GM18861 (cell line): ENCODE results near the gene RPTOR.

Experiments
- ATAC-seq: cut with Tn5 transposase; IDR thresholded peaks from one replicate; pipeline ENCODE4 v1.9.1; 2021; ENCODE audit not compliant: unreplicated experiment

The RPTOR gene

GRCh38 chr17:80585890-80586845 lies 41.5 kb downstream of the RPTOR start:
- no peak for ATAC-seq

DNA sequence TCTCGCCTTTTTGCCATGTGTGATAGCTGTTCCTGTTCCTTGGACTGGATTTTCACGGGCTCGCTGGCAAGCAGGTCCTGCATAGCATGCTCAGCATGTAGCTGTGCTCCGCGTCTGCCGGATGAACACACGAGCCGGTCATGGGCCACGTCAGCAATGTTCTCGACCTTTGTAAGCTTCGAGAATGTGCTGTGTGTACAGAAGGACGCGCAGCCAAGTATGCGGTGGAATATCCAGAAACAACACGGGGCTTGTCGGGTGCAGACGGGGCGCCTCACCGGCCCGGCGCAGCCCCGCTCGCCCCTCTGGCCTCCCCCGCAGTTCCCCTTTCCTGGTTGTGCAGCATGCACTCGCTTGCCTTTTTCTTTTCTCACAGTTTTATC lies 42.2 kb downstream of the RPTOR start:
- ATAC-seq = no peak

DNA sequence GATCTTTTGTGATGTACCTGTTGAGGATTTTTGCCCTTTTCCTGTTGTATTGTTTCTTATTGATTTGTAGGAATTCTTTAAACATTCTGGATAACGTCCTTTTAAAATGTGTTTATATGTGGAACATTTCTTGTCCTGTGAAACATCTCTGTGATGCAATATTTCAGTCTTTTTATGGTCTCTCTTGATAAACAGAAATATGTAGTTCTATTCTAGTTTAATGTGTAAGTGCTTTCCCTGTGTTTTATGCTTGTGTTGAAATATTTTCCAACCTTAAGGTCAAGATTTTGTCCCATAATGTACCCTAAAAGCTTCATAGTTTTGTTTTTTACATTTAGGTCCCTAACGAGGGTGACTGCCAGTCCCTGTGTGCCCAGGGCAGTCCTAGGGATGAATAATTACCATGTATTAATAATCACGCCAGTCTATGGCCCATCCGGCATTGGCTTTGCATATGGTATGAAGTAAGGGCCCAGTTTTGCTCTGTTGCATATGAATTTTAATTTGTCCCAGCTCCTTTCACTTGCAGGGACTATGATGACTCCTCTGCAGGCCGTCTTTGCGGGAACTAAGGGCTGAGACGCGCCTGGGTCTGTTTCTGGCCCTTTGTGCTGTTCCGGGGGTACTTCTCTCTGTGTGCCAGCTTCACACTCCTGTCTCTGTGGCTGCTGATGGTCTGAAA lies 44.2 kb downstream of the RPTOR start:
- no peak for ATAC-seq

GRCh38 chr17:80591788-80592187 lies 47.1 kb downstream of the RPTOR start:
- no peak for ATAC-seq

DNA sequence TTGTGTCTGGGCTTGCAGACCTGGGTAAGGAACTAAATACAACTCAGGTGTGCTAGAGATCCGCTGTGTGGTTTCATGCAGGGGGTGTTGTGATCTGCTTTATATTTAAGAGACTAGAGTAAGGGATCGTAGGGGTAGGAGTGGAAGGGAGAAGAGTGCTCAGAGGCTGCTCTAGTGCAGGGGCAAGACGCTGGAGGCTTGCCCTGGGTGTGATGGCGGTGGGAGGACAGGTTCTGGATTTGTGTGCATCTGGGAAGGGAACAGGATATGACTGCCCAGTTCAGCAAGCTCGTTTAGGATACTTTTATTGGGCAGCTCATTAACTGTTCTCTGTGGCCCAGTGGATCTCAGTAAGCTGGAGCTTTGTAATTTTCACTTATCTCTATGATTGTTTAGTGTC lies 47.6 kb downstream of the RPTOR start:
- no peak for ATAC-seq

DNA sequence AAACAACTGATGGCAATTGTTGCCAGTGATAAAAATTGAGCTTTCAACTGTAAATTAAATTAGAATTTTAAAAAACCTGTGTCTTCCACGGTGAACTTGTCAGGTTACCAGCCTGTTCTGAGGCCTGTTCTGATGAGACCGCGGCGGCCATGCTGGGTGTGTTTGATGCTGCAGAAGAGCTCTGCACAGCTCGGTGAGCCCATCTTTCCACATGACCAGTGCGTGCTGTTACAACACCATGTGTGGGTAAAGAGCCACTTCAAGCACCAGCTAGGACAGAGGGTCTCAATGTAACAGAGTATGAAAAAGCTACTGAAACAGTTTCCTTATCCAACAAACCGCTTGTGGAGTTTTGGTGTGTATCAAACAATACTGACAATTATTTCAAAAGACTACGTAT lies 48.5 kb downstream of the RPTOR start:
- no peak for ATAC-seq

DNA sequence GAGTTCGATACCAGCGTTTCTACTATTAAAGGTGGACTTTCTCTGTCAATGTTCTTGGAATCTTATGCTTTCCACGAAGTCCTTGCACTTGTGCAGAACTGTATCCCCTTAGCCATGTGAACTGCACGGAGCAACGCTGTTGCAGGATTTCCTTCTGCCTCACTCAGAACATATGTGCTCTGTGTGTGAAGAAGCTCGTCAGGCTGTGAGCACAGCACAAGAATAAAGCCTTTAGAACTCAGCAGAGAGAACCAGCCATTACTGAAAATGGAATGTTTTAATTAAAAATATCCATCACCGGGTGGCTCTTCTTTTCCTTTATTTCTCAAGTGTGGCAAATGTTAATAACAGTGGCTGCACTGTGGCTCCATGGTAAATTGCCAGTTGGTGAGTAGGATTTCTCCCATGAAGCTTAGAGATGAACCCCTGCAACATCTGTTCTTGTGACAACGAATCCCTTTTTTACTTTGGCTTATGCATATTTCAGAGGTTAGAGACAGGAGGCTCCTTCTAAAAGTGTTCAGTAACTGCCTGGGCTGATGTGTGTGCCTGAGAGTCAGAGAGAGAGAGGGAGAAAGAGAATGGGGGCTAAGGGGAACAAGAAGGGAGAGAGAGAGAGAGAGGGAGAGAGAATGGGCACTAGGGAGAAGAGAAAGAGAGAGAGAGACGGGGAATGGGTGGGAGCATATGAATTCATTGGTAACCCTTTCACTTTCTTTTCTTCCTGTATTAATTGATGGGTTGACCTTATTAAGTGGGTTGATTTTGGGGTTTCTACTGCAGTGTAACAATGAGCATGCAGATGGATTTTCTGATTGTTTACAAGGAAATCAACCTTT lies 50.0 kb downstream of the RPTOR start:
- ATAC-seq = no peak

DNA sequence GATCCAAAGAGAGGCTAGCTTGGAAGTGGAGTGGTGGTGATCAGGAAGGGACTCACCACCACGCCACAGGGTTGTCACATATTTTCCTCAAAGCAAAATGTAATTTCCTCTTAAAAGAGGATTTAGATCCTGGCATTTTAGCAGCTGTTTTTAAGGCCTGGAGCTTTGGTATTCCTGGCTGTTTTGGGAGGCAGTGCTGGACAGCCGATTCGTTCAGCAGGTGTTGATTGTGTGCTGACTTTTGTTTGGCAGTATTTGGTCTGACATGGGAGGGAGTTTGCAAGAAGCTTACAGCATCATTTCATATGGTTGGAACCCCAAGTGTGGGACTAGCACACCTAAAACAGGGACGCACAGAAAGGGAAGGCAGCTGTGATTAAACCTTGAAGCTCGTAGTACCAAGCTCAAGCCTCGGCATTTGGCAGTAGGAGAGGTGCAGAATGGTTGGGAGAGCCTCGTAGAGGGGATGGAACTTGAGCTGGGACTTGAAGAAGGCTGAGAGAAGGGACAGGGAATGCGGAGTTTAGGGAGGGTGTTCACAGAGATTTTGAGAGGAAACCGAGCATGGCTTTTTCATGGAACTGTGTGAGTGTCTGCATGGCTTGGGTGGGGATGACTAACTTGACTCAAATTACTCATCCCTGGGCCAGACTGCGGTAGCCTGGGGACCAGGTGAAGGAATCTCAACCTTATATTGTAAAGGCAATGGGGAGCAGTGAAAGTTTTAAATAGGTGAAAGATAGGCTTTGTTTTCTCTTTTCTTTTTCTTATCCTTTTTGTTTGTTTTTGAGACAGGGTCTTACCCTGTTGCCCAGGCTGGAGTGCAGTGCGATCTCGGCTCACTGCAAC lies 52.3 kb downstream of the RPTOR start:
- ATAC-seq = no peak

DNA sequence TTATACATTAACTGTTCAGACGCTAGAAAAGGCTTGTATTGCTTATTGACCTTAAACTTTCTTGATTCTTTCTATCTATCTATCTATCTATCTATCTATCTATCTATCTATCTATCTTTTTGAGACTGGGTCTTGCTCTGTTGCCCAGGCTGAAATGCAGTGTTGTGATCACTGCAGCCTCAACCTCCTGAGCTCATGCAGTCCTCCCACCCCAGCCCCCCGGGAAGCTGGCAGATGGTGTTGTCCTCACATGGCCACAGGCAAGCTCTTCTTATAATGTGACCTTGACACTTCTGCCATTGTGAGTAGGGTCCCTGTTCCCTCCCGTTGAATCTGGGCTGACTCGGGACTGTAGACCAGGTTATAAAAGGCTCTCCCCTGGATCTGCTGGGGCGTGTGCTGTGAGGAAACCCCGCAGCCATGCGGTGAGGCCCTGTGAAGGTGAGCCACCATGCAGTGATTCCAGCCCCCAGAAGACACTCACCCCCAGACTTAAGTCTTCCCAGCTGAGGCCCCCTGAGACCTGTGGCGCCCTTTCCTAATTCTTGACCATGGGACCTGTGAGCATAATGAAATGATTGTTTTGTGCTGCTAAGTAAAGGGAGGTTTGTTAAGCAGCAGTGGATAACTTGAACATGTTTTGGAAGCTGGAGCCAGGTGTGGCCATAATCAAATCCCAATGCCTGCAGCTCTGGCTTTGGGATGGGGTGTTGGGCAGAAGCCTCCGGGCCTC lies 54.3 kb downstream of the RPTOR start:
- ATAC-seq = no peak

DNA sequence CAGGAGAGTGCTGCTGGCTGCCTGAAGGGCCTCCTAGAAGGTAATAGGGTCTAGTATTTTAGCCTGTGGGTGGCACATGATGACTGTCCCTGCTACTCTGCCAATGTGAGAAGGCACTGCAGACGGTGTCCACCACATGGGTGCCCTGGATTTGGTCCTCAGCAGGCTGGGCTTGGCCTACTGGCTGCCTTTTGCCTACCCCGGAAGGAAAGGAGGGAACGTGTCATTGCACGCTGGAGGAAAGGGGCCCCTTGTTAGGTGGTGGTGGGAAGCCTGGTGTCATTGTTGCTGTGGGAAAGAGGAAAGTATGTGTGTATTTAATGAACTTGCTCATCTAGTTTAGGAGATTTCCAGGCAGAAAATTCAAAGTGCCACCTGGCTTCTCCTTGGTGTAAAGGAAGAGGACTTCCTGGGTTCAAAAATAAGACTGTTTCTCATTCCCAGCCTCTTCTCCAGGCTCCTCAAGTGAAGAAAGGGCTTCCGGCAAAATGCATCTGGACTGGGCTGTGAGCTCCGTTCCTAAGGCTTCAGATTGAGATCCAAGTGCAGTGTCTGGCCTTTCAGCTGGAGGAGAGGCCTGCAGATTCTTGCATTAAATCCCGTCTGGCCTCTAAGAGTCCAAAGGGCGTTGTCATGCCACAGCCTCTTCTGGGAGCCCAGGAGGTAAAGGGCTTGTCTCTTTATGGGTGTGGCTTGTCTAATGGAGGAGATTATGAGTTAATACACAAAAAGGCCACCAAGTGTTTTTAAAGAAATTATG lies 55.1 kb downstream of the RPTOR start:
- no peak for ATAC-seq

DNA sequence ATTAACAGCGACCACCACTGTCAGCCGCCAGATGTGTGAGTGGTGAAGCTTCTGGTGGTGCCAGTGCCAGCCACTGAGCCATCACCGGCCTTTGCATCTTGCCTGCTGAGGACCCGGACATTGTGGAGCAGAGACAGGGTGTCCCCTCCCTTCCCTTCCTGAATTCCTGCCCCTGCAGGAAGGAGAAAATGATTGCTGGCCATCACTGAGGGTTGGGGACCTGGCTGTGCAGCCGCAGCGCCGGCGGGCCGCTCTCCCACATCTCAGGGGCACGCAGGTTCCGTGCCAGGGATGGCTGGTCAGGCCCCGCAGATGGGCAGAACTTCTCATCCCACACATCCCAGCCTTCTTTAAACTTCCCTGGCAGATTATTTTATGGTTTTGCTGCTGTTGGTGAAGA lies 56.5 kb downstream of the RPTOR start:
- no peak for ATAC-seq

- no peak for ATAC-seq
Observed at GRCh38 chr17:80603396-80603795, 58.8 kb downstream of the RPTOR start.

DNA sequence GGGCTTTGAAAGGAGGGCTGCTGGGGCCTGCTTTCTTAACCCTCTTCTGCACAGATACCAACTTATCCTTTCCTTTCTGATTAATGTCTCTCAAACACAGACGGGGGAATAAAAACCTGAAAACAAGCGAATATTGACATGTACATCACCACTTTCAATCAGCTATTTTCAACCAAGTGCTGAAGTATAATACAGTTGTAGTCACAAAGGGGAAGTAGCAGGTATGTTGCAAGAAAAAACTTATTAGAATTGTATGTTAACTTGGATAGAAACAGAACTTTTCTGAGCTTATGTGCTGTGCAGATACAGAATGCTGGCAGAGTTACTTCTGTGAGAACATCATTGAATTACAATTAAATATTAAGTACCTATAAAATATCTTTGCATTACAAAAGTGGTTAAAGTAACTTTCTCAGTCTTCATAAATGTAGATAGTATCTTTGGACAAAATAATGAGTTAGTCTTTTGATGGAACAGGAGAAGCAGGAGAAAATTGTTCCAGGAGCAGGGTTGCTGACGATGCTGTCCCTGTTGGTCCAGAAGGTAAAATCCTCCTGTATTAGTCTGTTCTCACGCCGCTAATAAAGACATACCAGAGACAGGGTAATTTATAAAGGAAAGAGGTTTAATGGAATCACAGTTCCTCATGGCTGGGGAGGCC lies 59.5 kb downstream of the RPTOR start:
- no peak for ATAC-seq

- ATAC-seq = no peak
Observed at GRCh38 chr17:80604670-80605010, 60.0 kb downstream of the RPTOR start.

- ATAC-seq = peak; percentile 78
Observed at GRCh38 chr17:80605326-80606066, 60.9 kb downstream of the RPTOR start.

- no peak for ATAC-seq
Observed at GRCh38 chr17:80608326-80608725, 63.7 kb downstream of the RPTOR start.

- ATAC-seq = no peak
Observed at GRCh38 chr17:80609757-80610156, 65.1 kb downstream of the RPTOR start.

DNA sequence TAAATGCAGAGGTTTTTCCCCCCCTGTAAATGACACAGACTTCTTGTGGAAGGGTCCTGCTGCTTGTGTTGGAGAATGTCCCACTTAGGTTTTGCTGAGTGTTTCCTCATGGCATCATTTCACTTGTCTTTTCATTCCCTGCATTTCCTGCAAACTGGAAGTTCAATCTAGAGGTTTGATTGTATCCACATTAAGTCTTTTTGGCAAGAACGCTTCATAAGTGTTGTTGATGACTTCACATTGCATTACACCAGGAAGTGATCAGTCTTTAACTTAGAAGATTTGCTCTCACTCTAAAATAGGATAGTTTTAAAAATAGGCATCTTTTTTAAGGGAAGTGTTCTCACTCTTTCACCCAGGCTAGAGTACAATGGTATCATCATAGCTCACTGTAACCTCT lies 67.2 kb downstream of the RPTOR start:
- no peak for ATAC-seq
